ENCODE measurements around the gene MBD4.

MBD4 gene

DNA sequence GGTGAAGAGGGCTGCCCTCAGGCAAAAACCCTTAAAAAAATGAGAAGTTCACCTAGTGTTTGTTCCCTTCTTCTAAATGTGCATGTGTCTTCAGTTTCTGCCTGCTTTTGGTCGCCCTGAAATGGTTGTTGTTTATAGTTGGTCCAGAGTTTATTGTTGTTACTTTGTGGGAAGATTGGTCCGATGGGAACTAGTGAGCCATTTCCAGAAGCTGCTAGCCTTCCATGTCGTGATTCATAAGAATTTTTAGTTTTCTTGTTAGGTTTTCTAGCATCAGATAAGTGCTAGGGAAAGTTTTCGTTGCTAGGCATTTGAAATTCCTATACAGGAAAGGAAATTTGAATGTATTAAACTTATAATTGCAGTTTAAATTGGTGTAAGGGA is 34.0 kb upstream of the MBD4 start (continued):
- TF ChIP-seq, protein P1, sequence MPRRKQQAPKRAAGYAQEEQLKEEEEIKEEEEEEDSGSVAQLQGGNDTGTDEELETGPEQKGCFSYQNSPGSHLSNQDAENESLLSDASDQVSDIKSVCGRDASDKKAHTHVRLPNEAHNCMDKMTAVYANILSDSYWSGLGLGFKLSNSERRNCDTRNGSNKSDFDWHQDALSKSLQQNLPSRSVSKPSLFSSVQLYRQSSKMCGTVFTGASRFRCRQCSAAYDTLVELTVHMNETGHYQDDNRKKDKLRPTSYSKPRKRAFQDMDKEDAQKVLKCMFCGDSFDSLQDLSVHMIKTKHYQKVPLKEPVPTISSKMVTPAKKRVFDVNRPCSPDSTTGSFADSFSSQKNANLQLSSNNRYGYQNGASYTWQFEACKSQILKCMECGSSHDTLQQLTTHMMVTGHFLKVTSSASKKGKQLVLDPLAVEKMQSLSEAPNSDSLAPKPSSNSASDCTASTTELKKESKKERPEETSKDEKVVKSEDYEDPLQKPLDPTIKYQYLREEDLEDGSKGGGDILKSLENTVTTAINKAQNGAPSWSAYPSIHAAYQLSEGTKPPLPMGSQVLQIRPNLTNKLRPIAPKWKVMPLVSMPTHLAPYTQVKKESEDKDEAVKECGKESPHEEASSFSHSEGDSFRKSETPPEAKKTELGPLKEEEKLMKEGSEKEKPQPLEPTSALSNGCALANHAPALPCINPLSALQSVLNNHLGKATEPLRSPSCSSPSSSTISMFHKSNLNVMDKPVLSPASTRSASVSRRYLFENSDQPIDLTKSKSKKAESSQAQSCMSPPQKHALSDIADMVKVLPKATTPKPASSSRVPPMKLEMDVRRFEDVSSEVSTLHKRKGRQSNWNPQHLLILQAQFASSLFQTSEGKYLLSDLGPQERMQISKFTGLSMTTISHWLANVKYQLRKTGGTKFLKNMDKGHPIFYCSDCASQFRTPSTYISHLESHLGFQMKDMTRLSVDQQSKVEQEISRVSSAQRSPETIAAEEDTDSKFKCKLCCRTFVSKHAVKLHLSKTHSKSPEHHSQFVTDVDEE (CRISPR knock-in tag; IDR thresholded peaks at IDR 0.05) = no peak
- TF ChIP-seq ESRRG (CRISPR knock-in tag; IDR thresholded peaks at IDR 0.05) (no peak), ISL1 (CRISPR knock-in tag; IDR thresholded peaks at IDR 0.05) (no peak), ZFP3 (CRISPR knock-in tag; IDR thresholded peaks at IDR 0.05) (no peak), RARB (CRISPR knock-in tag; IDR thresholded peaks at IDR 0.05) (no peak)

DNA sequence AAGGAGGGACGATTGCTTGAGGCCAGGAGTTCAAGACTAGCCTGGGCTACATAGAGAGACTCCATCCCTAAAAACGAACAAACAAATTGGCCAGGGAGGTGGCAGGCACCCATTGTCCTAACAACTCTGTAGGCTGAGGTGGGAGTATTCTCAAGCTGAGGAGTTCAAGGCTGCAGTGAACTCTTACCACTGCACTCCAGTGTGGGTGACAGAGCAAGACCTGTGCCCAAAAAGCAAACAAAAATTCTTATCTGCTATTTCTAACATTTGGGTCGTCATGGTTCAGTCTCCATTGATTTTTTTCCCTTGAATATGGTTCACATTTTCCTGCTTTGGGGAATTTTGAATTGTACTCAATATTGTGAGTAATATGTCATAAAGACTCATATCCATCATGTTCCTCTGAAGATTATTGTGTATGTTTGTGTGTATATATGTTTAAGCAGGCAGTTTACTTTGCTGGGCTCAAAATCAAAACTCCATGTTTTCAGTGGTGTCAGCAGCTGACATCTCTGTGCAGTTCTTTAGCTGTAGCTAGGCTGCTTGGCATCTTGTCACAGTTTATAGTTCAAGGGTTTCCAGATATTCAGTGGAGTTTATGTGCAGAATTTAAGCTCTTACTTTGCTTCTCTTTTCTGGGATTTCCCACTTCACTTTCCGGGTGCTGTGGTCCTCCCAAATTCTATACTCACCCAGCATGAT is 33.5 kb upstream of the MBD4 start:
- no peak for TF ChIP-seq TOX (CRISPR knock-in tag; IDR thresholded peaks at IDR 0.05; ENCODE audit: borderline replicate concordance)
- no peak for TF ChIP-seq PPARA (CRISPR knock-in tag; IDR thresholded peaks at IDR 0.05; ENCODE audit: borderline replicate concordance)
- no peak for TF ChIP-seq GLIS3 (CRISPR knock-in tag; IDR thresholded peaks at IDR 0.05)
- no peak for ATAC-seq

DNA sequence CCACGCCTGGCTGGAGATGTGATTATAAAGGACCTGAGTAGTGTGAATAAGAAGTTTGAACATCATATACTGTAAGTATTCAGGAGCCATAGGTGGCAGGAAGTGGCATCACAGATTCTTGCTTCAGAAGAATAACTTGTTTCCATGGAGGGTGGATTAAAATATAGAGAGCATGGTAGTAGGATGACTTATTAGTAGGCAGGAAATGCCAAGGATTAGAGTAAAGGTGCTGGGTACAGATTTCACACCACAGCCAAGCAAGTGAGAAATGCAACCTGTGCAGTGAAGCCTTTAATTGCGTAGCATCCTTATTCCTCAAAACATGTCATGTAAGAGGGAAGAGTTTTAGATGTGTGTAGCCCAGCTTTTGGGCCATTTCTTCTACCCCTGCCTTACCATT is 31.1 kb upstream of the MBD4 start:
- TF ChIP-seq RARB (CRISPR knock-in tag; IDR thresholded peaks at IDR 0.05) (no peak), CSDC2 (CRISPR knock-in tag; IDR thresholded peaks at IDR 0.05) (no peak)
- no peak for ATAC-seq

GRCh38 chr3:129469026-129469425 is 29.3 kb upstream of the MBD4 start:
- no peak for ATAC-seq
- no peak for TF ChIP-seq ZFP30 (CRISPR knock-in tag; IDR thresholded peaks at IDR 0.05)
- TF ChIP-seq ESRRG (CRISPR knock-in tag; IDR thresholded peaks at IDR 0.05) = no peak
- TF ChIP-seq, protein P2, sequence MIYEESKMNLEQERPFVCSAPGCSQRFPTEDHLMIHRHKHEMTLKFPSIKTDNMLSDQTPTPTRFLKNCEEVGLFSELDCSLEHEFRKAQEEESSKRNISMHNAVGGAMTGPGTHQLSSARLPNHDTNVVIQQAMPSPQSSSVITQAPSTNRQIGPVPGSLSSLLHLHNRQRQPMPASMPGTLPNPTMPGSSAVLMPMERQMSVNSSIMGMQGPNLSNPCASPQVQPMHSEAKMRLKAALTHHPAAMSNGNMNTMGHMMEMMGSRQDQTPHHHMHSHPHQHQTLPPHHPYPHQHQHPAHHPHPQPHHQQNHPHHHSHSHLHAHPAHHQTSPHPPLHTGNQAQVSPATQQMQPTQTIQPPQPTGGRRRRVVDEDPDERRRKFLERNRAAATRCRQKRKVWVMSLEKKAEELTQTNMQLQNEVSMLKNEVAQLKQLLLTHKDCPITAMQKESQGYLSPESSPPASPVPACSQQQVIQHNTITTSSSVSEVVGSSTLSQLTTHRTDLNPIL (CRISPR knock-in tag; IDR thresholded peaks at IDR 0.05; ENCODE audit: low read depth) = no peak
- TF ChIP-seq, protein P3, sequence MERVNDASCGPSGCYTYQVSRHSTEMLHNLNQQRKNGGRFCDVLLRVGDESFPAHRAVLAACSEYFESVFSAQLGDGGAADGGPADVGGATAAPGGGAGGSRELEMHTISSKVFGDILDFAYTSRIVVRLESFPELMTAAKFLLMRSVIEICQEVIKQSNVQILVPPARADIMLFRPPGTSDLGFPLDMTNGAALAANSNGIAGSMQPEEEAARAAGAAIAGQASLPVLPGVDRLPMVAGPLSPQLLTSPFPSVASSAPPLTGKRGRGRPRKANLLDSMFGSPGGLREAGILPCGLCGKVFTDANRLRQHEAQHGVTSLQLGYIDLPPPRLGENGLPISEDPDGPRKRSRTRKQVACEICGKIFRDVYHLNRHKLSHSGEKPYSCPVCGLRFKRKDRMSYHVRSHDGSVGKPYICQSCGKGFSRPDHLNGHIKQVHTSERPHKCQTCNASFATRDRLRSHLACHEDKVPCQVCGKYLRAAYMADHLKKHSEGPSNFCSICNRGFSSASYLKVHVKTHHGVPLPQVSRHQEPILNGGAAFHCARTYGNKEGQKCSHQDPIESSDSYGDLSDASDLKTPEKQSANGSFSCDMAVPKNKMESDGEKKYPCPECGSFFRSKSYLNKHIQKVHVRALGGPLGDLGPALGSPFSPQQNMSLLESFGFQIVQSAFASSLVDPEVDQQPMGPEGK (CRISPR knock-in tag; IDR thresholded peaks at IDR 0.05; ENCODE audit: borderline replicate concordance) = no peak

DNA sequence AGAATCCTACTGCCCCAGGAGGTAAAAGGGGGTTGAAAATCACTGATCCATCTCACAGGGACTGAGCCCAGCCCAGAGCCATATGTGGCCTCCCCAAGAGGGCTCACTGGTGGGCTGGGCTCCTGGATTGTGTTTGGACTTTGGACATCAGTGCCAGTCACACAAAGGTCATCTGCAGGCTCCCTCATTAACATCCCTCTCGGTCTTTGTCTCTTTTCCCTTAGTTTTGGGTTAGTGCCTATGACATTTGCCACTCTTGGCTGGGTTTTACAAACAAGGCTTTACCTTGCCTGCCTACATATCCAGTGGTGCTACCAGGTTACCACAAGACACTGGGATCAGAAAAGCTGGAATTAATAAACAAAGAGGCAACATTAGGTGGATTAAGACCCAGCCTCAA is 28.2 kb upstream of the MBD4 start:
- TF ChIP-seq ARNTL (CRISPR knock-in tag; IDR thresholded peaks at IDR 0.05; ENCODE audit: borderline replicate concordance, low read depth) (no peak), OSR1 (CRISPR knock-in tag; IDR thresholded peaks at IDR 0.05) (no peak), ZNF565 (CRISPR knock-in tag; conservative IDR thresholded peaks at IDR 0.05; ENCODE audit: low read depth) (no peak), ZFP30 (CRISPR knock-in tag; IDR thresholded peaks at IDR 0.05) (no peak), ESRRG (CRISPR knock-in tag; IDR thresholded peaks at IDR 0.05) (no peak), POU6F1 (CRISPR knock-in tag; IDR thresholded peaks at IDR 0.05; ENCODE audit: borderline replicate concordance, low read depth) (no peak), ZNF70 (CRISPR knock-in tag; IDR thresholded peaks at IDR 0.05) (no peak), RARB (CRISPR knock-in tag; IDR thresholded peaks at IDR 0.05) (no peak), TOX (CRISPR knock-in tag; IDR thresholded peaks at IDR 0.05; ENCODE audit: borderline replicate concordance) (no peak), ZNF8 (CRISPR knock-in tag; IDR thresholded peaks at IDR 0.05) (no peak), SNAI2 (CRISPR knock-in tag; IDR thresholded peaks at IDR 0.05) (no peak), ISL1 (CRISPR knock-in tag; IDR thresholded peaks at IDR 0.05) (no peak), ZFP3 (CRISPR knock-in tag; IDR thresholded peaks at IDR 0.05) (no peak)
- TF ChIP-seq, protein P1 (CRISPR knock-in tag; IDR thresholded peaks at IDR 0.05) = no peak
- TF ChIP-seq, protein P2 (CRISPR knock-in tag; IDR thresholded peaks at IDR 0.05; ENCODE audit: low read depth) = no peak
- no peak for ATAC-seq
